Inferior parietal cortex (tissue), 1 donor: ENCODE results near the gene AP1B1.
"Not testable (repeated sequence)": the region's sequence is repeated elsewhere in the genome, so short reads cannot be mapped to it uniquely, and the experiment has no call there.

Source experiments
- DNase-seq: peaks from one replicate; pipeline ENCODE4 v3.0.0-alpha.2; 2016; ENCODE audit errors: extremely low spot score

The AP1B1 gene

DNA sequence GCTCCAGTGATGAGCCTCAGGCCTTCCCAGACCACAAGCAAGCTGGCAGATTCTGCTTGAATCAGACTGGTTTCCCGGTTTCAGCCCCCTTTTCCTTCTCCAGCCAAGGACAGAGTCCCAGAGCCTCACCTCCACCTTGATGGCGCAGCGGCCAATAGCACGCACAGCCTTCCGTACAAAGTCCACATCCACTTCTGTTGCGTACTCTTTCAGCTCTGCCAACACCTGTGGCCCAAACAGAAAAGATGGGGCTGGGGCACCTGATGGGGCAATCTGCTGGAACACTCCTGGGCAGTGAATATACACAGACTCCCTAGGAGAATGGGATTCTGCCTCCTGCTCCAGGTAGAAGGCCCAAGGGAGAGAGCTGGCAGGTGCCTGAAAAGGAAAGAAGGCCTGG lies 37.3 kb downstream of the AP1B1 start:
- no peak for DNase-seq

DNA sequence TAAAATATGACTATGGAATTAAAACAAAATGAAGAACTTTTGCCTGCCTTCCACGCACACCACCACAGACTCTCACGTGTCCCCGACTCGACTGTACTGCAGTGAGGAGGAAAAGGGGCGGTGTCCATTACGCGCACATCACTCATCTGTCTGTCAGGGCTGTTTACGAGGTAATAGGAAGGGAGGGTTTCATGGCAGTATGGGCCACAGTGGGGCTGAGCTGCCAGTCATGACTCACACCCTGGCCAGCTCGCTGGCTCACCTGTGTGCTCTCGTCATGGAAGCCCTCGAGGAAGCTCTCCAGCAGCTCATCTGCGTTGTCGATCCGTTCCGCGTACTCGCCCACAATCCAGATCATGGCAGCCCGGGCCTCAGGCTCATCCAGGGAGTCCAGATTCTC lies 39.4 kb downstream of the AP1B1 start:
- DNase-seq: no peak

DNA sequence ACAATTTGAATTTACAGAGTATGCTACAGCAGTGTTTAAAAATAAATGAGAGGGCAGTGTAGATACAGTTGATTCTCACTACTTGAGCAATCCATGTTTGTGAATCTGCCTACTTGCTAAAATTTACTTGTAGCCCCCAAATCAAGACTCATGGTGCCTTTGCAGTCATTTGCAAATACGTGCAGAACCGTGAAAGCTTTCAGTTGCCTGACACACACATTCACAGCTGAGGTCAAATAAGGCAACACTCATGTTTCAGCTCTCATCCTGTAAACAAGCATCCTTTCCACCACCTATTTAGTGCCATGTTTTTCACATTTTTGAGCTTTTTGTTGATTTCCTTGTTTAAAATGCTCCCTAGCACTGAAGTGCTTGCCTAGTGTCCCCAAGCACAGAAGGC lies 40.3 kb downstream of the AP1B1 start:
- no peak for DNase-seq

DNA sequence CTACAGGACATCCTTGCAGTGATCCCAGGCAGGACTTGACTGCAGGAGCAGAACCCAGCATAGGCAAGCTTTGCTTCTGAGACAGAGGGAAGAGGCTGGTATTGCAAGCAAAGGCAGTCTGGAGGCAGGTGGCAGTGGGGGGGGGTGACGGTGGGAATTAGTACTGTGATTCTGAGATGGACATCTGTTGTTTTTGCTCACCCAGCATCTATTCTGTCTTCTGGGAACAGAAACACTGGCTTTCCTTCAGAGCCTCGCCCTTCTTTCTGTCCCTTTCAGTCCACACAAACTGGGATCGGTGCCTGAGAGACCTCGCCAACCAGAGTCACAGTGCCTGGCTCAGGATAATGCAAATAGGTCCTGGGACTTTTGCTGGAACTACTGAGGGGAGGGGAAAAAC lies 41.7 kb downstream of the AP1B1 start:
- peak; percentile 67 for DNase-seq

DNA sequence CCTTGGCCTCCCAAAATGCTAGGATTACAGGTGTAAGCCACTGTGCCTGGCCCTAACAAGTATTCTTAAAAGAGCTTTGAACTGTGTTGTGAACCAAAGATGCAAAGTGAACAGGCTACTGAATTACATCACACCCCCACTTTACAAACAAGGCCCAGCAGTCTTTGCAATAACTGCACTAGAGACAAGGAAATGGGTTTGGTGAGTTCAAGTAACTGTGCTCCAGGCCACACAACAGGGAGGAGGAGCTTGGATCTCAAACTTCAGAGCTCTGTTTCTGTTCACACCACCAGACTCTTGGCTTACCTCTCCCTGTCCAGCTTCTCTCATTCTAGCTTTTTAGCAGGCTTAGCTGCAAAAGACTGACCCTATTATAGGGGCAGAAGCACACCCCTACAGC lies 42.4 kb downstream of the AP1B1 start:
- peak; percentile 10 for DNase-seq

DNA sequence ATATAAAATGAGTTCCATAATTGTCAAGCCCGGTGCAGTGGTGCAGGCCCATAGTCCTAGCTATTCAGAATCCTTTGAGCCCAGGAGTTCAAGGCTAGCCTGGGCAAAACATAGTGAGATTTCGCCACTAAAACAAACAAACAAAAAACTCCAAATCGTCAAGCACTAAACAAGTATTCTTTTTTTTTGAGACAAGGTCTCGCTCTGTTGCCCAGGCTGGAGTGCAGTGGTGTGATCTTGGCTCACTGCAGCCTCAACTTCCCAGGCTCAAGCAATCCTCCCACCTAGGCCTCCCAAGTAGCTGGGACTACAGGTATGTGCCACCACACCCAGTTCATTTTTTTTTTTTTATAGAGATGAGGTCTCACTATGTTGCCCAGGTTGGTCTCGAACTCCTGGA lies 43.5 kb downstream of the AP1B1 start:
- not testable (repeated sequence) for DNase-seq

DNA sequence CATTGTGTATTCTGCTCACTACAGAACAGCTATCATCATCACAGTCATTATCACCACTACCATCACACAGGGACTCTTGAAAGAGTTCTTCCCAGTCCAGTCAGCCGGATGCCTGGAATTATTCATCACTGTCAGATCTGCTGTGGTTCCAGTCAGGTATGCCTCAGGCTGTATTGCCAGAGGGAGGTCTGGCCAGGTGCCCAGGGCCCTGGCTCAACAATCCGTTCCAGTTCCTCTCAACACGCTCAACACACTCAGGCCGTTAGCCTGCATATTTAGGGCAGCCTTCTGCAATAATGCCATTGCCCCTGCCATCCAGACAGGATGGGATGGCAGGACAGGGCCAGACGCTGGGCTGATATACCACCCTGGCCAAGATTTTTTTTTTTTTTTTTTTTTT lies 44.2 kb downstream of the AP1B1 start:
- DNase-seq: peak; percentile 16

DNA sequence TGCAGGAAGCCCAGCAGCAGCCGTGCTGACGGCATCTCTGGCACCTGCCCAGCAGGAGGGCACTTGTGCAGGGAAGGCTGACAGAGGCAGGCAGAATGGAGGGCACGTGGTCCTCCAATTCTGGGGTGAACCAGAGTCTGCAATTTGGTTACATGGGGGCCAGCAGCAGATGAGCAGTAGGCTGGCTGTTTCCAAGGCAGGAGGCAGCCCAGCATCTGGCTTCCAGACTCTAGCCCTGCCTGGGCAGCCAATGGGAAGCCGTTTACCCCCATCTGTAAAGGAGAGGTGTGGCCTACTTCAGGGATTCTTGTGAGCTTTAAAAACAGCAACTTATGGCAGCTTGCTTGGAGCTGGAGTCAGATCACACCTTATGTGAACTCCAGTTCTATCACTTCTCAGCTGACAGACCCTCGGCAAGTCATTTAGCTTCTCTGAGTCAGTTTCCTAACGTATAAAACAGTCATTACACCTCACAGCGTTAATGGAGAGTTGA lies 45.0 kb downstream of the AP1B1 start:
- DNase-seq: peak; percentile 54

DNA sequence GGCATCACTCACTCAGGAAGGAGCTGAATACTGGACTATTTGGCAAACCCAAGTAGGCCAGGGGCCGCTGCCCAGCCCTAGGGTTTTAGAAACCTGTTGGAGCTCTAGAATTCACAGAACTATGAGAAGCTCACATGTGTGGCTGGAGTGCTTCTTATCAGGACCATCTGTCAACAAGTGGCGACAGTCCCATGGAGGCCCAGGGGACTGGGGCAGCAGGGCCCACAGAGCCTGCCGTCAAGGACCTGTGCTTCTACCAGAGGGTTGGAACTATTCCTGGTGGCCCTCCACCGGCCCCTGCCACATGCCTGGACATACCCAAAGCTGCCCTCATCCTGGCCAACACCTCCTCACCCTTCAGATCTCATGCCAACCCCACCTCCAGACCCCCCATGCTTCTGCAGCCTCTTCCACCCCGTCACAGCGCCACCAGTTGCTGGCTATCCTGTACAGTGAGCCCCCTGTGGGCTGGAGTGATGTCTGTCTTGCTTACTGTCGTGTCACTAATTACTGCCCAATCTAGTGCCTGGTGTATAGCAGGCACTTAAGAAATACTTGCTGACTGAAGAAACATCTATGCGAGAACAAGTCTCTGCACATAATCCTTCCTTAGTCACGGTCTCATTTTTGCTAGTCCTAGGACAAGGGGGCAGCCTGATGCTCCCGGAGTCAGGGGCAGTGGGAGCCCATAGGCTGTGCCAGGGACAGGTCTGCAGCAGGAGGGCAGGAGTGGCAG lies 45.6 kb downstream of the AP1B1 start:
- no peak for DNase-seq

DNA sequence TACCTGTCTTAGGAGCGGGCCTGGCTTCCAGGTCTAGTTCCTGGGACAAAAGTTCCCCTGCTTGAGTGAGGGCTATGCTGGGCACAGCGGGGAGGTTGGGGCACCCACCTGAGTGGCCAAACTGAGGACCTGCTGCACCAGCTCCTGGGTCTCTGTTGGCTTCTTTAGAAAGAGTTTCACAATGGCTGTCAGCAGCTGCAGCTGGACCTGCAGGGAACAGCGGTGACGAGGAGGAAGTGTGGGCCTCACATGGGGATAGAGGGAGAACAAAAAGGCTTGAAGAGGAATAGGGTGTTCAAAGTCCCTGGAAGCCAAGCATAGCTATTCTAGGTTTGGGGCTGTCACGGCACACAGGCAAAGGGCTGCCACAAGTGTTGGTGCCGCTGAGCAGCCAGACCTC lies 46.2 kb downstream of the AP1B1 start:
- no peak for DNase-seq

DNA sequence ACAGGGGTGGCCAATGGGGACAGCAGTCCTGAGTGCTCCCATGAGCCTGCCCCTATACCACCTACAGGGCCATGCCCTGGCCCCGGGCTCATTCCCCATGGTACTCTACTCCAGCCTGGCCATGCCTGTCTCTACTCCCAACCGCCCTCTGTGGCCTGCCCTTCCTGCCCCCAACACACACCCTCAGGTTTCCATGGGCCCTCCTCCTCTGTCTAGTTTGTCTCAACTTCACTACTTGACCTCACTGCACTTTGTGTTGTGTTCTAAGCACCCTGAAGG lies 46.6 kb downstream of the AP1B1 start:
- DNase-seq: no peak

DNA sequence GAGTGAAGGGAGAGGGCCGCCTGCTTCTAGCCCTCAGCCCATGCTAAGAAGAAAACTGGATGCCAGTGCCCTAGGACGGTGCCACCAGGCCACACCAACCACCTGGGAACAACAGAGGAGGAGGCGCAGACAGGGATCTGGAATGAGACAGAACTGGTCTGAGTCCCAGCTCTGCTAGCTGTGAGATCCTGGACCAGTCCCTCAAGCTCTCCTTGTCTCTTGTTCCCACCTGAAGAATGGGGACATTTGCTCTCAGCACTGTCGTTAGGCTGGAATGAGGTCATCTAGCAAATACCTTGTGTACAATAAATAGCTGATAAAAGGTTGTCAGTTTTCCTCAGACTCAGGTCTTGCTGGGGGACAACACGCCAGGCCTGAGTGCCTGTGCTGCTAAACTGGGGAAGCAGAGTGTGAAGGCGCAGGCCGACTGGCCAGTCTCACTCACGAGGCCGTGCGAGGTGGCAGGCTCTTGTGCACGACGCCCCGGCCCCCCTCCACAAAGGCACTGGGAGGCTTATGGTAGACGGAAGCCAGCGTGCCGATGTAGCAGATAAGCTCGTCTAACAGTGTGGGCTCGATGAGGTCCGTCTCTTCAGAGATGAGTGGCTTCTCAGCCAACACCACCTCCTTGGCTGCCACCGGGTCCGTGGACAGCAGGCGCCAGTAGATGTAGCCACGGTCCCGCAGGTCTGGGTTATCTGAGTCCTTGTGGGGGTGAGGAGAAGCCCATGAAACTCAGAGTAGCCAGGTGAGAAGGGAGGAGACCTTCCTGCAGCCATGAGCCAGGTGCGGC lies 47.1 kb downstream of the AP1B1 start:
- no peak for DNase-seq

DNA sequence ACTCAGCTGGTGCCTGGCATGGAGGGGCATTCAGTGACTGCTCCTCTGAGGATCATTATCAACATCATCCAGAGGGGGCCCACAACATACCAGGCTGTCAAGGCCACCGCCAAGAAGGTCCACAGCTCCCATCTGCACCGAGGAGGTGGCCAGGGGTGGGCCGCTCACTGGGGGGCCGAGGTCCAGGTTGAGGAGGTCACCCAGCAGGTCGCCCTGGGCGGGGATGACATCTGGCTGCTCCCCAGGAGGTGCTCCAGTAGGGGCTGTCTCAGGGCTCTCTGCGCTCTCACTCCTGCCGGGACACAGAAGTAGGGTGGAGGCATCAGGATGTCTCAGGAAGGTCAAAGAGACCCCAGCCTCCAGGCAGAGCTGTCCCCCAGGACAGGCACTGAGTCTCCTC lies 47.8 kb downstream of the AP1B1 start:
- DNase-seq: no peak

DNA sequence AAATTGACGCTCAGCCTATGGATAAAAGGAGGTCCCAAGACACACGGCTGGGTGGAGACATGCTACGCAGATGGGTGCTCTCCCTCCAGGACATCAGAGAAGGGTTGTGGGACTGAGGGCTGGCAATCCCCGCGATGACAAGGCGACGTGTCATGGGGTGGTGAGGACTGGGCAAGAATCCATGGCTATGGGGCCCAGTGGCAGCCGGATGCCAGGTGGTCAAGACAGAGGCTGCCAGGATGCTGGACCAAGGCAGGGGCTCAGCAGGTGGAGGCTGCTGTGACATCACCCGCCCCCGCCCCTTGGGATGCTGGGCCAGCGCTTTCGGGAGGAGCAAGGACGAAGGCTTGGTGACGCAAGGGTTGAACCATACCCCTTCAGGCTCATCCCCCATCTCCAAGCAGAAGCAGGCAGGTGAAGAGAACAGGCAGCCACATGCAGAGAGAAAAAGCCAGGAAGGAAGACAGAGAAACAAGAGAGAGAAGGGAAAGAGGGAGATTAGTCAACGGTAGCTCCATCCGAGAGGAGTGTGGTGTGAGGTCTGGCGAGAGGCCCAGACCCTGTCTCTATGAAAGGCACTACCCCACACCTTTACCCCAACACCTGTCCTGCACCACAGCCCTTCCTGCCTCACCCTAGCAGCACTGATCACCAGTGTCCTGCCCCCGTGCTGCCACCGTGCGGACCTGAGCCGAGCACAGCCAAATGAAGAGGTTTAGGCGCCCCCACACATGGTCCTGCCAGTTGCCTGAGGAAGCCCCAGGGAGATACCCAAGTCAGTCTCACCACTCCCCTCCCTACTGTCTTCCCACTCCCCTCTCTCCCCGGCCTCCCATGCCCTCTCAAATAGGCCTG lies 48.8 kb downstream of the AP1B1 start:
- no peak for DNase-seq

DNA sequence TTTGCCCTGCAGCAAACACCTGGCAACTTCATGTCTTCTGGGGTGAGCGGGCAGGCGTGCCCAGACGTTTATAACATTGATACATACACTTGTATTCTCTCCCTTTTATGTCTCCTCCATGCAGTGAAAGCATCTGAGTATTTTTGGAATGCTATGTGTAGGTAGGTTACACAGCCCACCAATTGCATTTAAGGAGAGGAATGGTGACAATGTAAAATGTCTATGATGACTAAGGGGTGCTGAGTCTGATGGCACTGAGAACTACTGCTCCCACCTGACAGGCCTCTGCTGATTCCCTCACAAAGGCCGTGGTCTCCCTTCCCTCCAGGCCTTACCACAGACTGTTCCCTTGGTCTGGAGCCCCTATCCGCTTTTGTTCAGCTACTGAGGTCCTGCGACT lies 50.0 kb downstream of the AP1B1 start:
- DNase-seq: no peak

DNA sequence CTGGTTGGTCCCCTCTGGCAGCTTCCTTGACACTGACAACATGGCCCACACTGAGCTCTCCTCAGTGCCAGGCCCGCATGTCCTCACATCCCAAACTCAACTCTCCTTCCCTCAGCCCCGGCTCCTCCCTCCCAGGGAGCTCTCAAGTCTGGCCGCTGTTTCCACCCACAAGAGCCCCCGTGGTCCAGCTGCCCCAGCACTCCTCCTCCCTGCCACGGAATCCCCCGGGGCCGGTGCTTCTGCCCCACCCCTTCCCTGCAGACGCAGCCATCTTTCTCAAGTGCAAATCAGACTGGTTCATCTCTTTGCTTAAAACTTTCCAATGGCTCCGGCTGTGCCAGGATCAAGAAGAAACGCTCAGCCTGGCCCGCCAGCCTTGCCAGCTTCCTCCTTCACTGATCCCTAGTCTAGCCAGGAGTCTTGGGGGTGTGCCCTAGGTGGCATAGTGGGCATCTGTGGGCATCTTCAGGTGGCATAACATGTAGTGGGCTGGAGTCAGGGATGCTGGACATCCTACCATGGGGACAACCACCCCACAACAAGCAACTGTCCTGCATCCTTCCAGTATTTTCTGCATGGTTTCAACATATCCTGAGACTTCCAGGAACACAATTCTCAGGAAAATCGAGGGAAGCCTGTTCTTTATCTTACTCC lies 50.6 kb downstream of the AP1B1 start:
- DNase-seq: no peak

DNA sequence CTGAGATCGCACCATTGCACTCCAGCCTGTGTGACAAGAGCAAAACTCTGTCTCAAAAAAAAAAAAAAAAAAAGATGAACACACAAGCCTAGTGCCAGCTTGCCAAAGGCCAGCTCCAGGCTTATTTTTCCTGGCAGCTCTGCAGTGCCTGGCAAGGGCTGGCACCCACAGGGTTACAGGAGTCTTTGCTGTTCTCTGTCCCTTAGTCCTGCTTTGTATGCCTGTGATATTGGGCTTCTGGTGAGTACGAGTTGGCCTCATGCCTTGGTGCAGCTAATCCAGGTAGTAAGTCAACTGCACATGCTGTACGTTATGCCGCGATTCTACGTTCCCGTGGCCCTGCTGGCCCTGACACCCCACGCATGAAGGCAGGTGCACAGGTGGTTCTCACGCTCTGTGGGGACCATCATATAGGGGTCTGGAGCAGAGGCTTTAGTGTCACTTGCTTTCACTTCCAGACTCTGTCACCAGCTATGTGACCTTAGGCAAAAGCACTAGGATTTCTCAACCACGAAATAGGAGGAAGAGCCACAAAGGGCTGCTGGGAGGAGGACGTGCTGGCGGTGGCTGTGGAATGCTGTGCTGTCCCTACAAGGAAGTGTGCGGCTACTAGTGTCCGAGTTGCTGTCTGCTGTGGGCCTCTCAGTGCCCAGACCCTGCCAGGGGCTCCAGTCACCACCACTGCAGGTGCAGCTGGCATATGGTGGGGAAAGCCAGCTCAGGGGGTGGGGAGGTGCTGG lies 51.4 kb downstream of the AP1B1 start:
- no peak for DNase-seq

DNA sequence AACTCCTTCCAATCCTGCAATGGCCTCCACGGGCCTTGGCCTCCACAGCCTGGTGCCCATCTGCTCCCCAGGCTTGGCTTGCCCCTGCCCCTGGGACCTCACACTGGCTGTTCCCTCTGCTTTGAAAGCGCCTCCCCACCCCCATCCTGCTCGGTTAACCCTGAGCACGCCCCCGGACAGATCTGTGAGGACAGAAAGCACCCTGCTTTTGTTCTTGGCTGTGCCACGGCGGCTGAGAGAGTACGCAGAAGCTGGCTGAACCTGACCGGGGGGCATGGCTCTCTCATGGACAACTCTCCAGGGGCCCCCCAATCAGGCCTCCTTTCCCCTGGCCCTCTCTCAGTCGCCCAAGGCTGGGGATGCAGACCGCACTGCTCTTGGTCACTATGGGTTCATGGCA lies 52.7 kb downstream of the AP1B1 start:
- no peak for DNase-seq

DNA sequence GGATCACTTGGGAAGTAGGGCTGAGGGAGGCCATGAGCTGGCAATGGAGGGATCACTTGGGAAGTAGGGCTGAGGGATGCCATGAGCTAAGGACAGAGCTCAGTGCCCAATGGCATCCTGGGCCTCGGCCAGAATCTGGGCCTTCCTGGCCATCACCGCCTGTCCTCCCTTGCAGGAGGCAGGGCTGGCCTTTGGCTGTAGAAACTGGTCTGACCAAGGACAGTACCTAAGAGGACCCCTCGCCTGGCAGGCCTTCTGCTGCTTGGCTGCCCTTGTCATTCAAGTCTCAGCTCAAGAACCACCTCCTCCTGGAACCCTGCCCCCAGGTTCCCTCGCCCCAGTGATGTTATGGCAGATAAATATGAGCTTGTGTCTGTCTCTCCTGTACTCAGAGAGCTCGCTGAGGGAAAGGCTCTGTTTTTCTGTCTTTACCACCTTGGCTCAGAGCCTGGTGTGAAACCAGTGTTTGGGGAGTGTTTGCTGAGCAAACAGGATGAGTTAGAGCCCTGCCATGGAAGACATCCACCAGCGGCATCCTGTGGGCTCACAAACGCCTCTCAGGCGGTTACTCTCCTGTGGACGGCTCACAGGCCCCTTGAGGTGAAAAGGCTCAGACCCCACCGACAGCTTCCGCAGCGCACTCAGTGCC lies 53.5 kb downstream of the AP1B1 start:
- DNase-seq: no peak

DNA sequence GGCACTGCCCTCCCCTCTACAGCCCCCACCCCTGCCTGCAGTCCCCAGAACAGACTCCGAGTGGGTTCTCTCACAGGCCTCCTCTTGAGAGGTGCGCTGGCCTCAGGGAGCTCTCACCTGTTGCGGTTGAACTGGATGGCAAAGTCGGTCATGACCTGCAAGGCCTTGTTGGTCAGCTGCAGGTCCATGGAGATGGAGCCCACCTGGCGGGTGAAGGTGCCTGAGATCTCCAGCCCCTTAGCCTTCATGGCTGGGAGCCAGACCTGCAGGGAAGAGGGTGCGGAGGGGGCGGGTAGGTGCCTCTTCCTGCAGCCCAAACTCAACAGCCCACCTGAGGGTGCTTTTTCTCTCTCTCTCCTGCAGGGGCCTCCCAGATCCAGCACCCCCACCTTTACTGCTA lies 54.2 kb downstream of the AP1B1 start:
- no peak for DNase-seq
